ENCODE data around the gene GBP3. TPM values are rescaled to one million over a fixed set of nuclear protein-coding genes. Genes with fewer than 3 reads are reported as not detected.
A peak's percentile ranks its signal among the peaks of the same experiment; 100 is the strongest.

The GBP3 gene
- total RNA-seq, 1 experiment from 2014 or later, result 0.48 TPM

DNA sequence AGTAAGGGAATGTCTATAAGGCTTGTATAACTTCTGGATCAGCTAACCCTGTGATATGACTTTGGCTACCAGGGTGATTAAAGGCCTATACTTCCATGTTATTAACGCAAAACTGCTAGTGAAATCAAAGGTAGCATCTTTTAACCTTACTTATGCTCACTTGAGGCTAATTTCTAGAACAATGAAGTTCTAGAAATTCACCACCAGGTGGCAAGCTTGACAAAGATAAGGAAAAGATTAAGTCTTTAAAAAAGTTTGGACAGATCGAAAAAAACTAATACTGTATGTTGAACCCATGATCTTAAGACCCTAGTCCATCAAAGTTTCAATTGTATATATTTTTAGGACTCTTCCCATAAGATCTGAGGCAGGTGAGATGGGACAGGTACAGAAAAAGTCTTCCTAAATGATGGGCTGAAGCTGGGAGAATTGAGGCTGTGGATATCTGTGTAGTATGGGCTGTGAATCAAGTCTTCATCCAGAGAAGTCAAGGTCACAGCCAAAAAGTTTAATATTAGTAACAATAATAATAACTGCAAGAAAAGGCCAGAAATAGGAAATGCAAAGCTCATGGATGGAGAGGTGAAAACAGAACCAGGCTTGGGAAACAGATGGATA lies 49.0 kb downstream of the GBP3 start:
- Mint-ChIP-seq H3K27me3 (ENCODE audit: insufficient read depth, unreplicated experiment) (no peaks in the 10 kb centered on the region), H3K4me1 (ENCODE audit: low read depth, unreplicated experiment) (no peaks in the 10 kb centered on the region), H3K4me3 (ENCODE audit: unreplicated experiment) (no peak overlapping the region), H3K36me3 (ENCODE audit: insufficient read depth, unreplicated experiment) (peaks cover 10% of the 10 kb centered on the region), H3K27ac (ENCODE audit: unreplicated experiment) (no peak overlapping the region), H3K9me3 (ENCODE audit: unreplicated experiment) (no peaks in the 10 kb centered on the region)
- intact Hi-C loops (cut with micrococcal nuclease; ENCODE audit: unreplicated experiment), result loop anchor here (1.0 kb wide), 1 partner anchor 482 kb away; no protein-coding TSS in a partner anchor
- no peaks in the 10 kb centered on the region for H3K4me1 ChIP-seq
- H3K27me3 ChIP-seq (replicated peaks; ENCODE audit: control insufficient read depth, insufficient read depth, low read length), result no peaks in the 10 kb centered on the region
- ChIA-PET POLR2A (interaction anchor here (0.6 kb wide), 1 partner anchor 24 kb away, joined by 4 read pairs; no protein-coding TSS in a partner anchor), CTCF (interaction anchor here (1.0 kb wide), 1 partner anchor 23 kb away, joined by 3 read pairs; no protein-coding TSS in a partner anchor)
- no peaks in the 10 kb centered on the region for H3K36me3 ChIP-seq (ENCODE audit: control insufficient read depth, insufficient read depth, low read length)
- peak; percentile 29 to 42 for TF ChIP-seq CTCF (IDR thresholded peaks at IDR 0.05; ENCODE audit: insufficient read depth in 1 of 2, low read depth in 1 of 2, low read length in 1 of 2, severe bottlenecking in 1 of 2, unreplicated experiment in 1 of 2)
- no peak overlapping the region for H3K4me3 ChIP-seq (ENCODE audit: low read depth, low read length)
- DNase-seq, result no peak
- no TSS peak for BruUV-seq (replicated peaks)
- no peaks in the 10 kb centered on the region for H3K9me3 ChIP-seq

GRCh38 chr1:88961647-88962275 lies 60.9 kb downstream of the GBP3 start:
- no TSS peak for BruUV-seq (replicated peaks)

DNA sequence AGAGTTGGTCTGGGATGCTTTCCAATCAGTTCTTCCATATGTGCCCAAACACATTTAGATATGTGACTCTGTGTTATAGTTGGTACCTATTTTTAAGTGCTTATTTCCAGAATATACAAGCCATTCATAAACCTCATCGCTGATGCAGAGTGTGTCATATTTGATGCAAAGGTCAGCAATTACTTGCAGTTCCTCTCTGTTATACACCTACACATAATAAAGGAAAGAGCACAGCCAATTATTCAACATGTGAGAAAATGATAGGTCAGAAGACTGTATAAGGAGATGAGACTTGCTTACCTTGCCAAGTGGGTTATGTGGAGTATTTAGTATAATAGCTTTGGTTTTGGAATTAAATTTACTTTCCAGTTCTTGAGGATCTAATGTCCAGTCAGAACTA lies 61.6 kb downstream of the GBP3 start:
- no peaks in the 10 kb centered on the region for H3K4me1 Mint-ChIP-seq (ENCODE audit: low read depth, unreplicated experiment)
- Histone ChIP-seq H3K4me3 (ENCODE audit: low read depth, low read length) (no peak overlapping the region), H3K36me3 (ENCODE audit: control insufficient read depth, insufficient read depth, low read length) (no peaks in the 10 kb centered on the region), H3K4me1 (no peaks in the 10 kb centered on the region), H3K27me3 (replicated peaks; ENCODE audit: control insufficient read depth, insufficient read depth, low read length) (no peaks in the 10 kb centered on the region), H3K9me3 (no peaks in the 10 kb centered on the region)
- no TSS peak for BruUV-seq (replicated peaks)
- no peak for TF ChIP-seq CTCF (IDR thresholded peaks at IDR 0.05; ENCODE audit: insufficient read depth in 1 of 2, low read depth in 1 of 2, low read length in 1 of 2, severe bottlenecking in 1 of 2, unreplicated experiment in 1 of 2)
- intact Hi-C loops (cut with micrococcal nuclease; ENCODE audit: unreplicated experiment), result no loop called here
- no peaks in the 10 kb centered on the region for H3K9me3 Mint-ChIP-seq (ENCODE audit: unreplicated experiment)
- no peak overlapping the region for H3K27ac Mint-ChIP-seq (ENCODE audit: unreplicated experiment)
- ChIA-PET CTCF (no interaction called here), POLR2A (interaction anchor here (0.6 kb wide), 1 partner anchor 493 kb away, joined by 3 read pairs; no protein-coding TSS in a partner anchor)
- no peak overlapping the region for H3K4me3 Mint-ChIP-seq (ENCODE audit: unreplicated experiment)
- DNase-seq, result no peak
- no peaks in the 10 kb centered on the region for H3K27me3 Mint-ChIP-seq (ENCODE audit: insufficient read depth, unreplicated experiment)
- H3K36me3 Mint-ChIP-seq (ENCODE audit: insufficient read depth, unreplicated experiment), result peaks cover 6% of the 10 kb centered on the region

More at GRCh38 chr1:88961647-88962275, 60.9 kb downstream of the GBP3 start:
- H3K4me3 ChIP-seq (ENCODE audit: low read depth, low read length), result no peak overlapping the region
- ChIA-PET CTCF (no interaction called here), POLR2A (no interaction called here)
- Mint-ChIP-seq H3K4me1 (ENCODE audit: low read depth, unreplicated experiment) (no peaks in the 10 kb centered on the region), H3K27ac (ENCODE audit: unreplicated experiment) (no peak overlapping the region), H3K9me3 (ENCODE audit: unreplicated experiment) (no peaks in the 10 kb centered on the region), H3K36me3 (ENCODE audit: insufficient read depth, unreplicated experiment) (peaks cover 6% of the 10 kb centered on the region), H3K27me3 (ENCODE audit: insufficient read depth, unreplicated experiment) (no peaks in the 10 kb centered on the region), H3K4me3 (ENCODE audit: unreplicated experiment) (no peak overlapping the region)
- no peak for TF ChIP-seq CTCF (IDR thresholded peaks at IDR 0.05; ENCODE audit: insufficient read depth in 1 of 2, low read depth in 1 of 2, low read length in 1 of 2, severe bottlenecking in 1 of 2, unreplicated experiment in 1 of 2)
- no peak for DNase-seq
- no peaks in the 10 kb centered on the region for H3K9me3 ChIP-seq
- no peaks in the 10 kb centered on the region for H3K36me3 ChIP-seq (ENCODE audit: control insufficient read depth, insufficient read depth, low read length)
- no peaks in the 10 kb centered on the region for H3K27me3 ChIP-seq (replicated peaks; ENCODE audit: control insufficient read depth, insufficient read depth, low read length)
- intact Hi-C loops (cut with micrococcal nuclease; ENCODE audit: unreplicated experiment), result no loop called here
- H3K4me1 ChIP-seq, result no peaks in the 10 kb centered on the region

Other genes starting within 250 kb of the GBP3 start
- gene GTF2B, start 131.3 kb downstream of the GBP3 start, total RNA-seq (2022), result 15.5 and 17.5 TPM in 2 replicates
- gene KYAT3, start 30.2 kb downstream of the GBP3 start, total RNA-seq (2022), result 12.1 and 13.8 TPM in 2 replicates
- 7.7 and 9.7 TPM in 2 replicates for gene RBMXL1, start 30.2 kb downstream of the GBP3 start, total RNA-seq (2022)
- gene GBP1, start 42.3 kb upstream of the GBP3 start, total RNA-seq (2022), result 0.36 and 0.51 TPM in 2 replicates
- gene GBP2, start 103.2 kb upstream of the GBP3 start, total RNA-seq (2022), result 0.23 TPM in 1 of 2 replicates, not detected in the other
- not detected in 2 replicates for gene GBP7, start 153.1 kb upstream of the GBP3 start, total RNA-seq (2022)
- not detected in 2 replicates for gene GBP4, start 176.1 kb upstream of the GBP3 start, total RNA-seq (2022)
- gene GBP5, start 250.0 kb upstream of the GBP3 start, total RNA-seq (2022), result not detected in 2 replicates